Left lobe of liver (tissue), 2 donors: ENCODE data around the gene OR4D2. TPM values are rescaled to one million over a fixed set of nuclear protein-coding genes. Genes with fewer than 3 reads are reported as not detected.
A peak's percentile ranks its signal among the peaks of the same experiment; 100 is the strongest.

Experiments used
- ATAC-seq: fragments of 200-7000 bp; cut with Tn5 transposase; one replicate; pipeline ENCODE4 v1.9.1; 2020; ENCODE audit warnings: mild to moderate bottlenecking, moderate library complexity
- DNase-seq: peaks from one replicate; pipeline ENCODE4 v3.0.0-alpha.2; 2020; ENCODE audit warnings: low spot score
- total RNA-seq: library from RNA; stranded (reverse); gene quantifications from one replicate; pipeline ENCODE4 v1.2.1, GENCODE V29; 2021
- donor health status: DM: no; HTN: no; CAD: no; lungs with moderate emphysema.
- donor health status: DM: no; HTN: yes; CAD: no.

The OR4D2 gene
- total RNA-seq, 1 donor from 2014 or later = not detected

GRCh38 chr17:58172369-58173071, 5.7 kb downstream of the OR4D2 start:
- DNase-seq = no peak
- peak; percentile 60 for ATAC-seq

- DNase-seq = no peak
- ATAC-seq = no peak
Measured at GRCh38 chr17:58174871-58175270, 8.1 kb downstream of the OR4D2 start.

- DNase-seq = no peak
- ATAC-seq = no peak
Measured at GRCh38 chr17:58176200-58176599, 9.4 kb downstream of the OR4D2 start.

- ATAC-seq (no peak), DNase-seq (no peak)
Measured at GRCh38 chr17:58181796-58182195, 15.0 kb downstream of the OR4D2 start.

- no peak for ATAC-seq
- no peak for DNase-seq
Measured at GRCh38 chr17:58183514-58183913, 16.7 kb downstream of the OR4D2 start.

- no peak for ATAC-seq
- no peak for DNase-seq
Measured at GRCh38 chr17:58184308-58184985, 17.7 kb downstream of the OR4D2 start.

- no peak for ATAC-seq
- DNase-seq = no peak
Measured at GRCh38 chr17:58184986-58185761, 18.4 kb downstream of the OR4D2 start.

GRCh38 chr17:58186591-58186990, 19.8 kb downstream of the OR4D2 start:
- no peak for DNase-seq
- ATAC-seq = no peak

GRCh38 chr17:58187063-58187462, 20.3 kb downstream of the OR4D2 start:
- no peak for ATAC-seq

GRCh38 chr17:58187675-58188074, 20.9 kb downstream of the OR4D2 start:
- ATAC-seq (no peak), DNase-seq (no peak)

More at GRCh38 chr17:58187063-58187462, 20.3 kb downstream of the OR4D2 start:
- no peak for DNase-seq

GRCh38 chr17:58189436-58190146, 22.8 kb downstream of the OR4D2 start:
- ATAC-seq (no peak), DNase-seq (no peak)

- ATAC-seq (no peak), DNase-seq (no peak)
Measured at GRCh38 chr17:58191241-58191896, 24.6 kb downstream of the OR4D2 start.

GRCh38 chr17:58192612-58193011, 25.8 kb downstream of the OR4D2 start, which contains the start of gene EPX:
TSS of gene EPX (plus strand) at chr17:58192726. CDS start at chr17:58192847, 121 bp downstream.
- DNase-seq = no peak
- ATAC-seq = no peak

GRCh38 chr17:58193641-58194255, 27.0 kb downstream of the OR4D2 start:
- DNase-seq (no peak), ATAC-seq (no peak)

GRCh38 chr17:58195518-58196123, 28.8 kb downstream of the OR4D2 start:
- ATAC-seq (no peak), DNase-seq (no peak)

- ATAC-seq = no peak
- no peak for DNase-seq
Measured at GRCh38 chr17:58196610-58197009, 29.8 kb downstream of the OR4D2 start.

GRCh38 chr17:58200024-58200633, 33.3 kb downstream of the OR4D2 start:
- peak; percentile 58 for DNase-seq

GRCh38 chr17:58202859-58203258, 36.1 kb downstream of the OR4D2 start:
- DNase-seq (no peak), ATAC-seq (no peak)

More at GRCh38 chr17:58200024-58200633, 33.3 kb downstream of the OR4D2 start:
- peak; percentile 85 for ATAC-seq

GRCh38 chr17:58204796-58205195, 38.0 kb downstream of the OR4D2 start:
- ATAC-seq = no peak
- DNase-seq = no peak
